GM20431 (cell line): ENCODE measurements around the gene MS4A6E.

Experiments used
- in situ Hi-C: fragments of 300-500 bp; cut with MseI, MboI; formaldehyde crosslinking; loops from one replicate; pipeline ENCODE4 v1.15.0; 2020; ENCODE audit warnings: low sequenced_read_pairs; ENCODE audit not compliant: unreplicated experiment

The MS4A6E gene

DNA sequence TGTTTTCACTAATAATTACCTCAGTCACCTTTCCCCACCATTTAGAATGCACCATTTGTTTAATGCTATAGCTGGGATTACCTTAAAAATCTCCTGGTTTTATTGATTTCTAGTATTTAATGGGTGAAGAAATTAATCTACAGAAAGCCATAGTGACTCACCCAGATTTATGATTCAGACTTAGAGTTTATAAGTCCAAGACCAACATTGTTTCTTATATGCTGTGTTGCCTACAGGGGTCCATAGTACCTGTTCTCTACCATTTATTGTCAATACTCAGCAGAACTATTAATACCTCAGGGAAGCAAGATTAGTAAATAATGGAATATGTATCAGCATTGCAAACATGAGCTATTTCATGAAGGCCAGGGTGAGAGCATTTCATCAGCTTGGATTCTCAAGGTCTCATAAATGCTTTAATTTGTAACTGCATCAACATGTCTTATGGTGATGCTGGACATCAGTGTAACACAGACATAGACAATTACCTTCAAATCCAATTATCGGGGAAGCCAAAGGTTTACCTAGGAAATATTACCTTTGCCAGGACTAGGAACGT is 43.3 kb downstream of the MS4A6E start:
- in situ Hi-C loops = no loop called here

DNA sequence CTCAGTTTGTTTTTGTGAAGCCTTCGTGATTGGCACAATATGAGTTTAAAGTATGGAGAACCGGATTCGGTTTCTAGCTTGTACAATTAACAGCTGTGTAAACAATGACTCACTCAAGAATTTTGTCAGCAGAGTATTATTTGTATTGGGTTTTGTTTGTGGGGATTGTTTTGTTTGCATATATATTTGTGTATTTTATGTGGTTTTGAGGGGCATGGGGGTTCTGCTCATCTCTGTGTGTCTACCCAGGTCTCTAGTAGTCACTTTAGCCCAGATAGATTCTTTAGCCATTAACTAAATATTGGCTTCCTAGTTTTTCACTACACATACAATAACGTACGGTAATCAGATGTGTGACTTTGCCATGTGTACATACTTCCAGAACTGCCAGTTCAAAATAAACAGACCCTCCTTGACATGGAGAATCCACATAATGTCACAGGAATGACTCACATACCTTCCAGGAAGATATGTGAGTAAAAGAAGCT is 43.8 kb downstream of the MS4A6E start:
- in situ Hi-C loops = no loop called here

GRCh38 chr11:60371386-60371785 is 44.3 kb downstream of the MS4A6E start:
- in situ Hi-C loops = no loop called here

DNA sequence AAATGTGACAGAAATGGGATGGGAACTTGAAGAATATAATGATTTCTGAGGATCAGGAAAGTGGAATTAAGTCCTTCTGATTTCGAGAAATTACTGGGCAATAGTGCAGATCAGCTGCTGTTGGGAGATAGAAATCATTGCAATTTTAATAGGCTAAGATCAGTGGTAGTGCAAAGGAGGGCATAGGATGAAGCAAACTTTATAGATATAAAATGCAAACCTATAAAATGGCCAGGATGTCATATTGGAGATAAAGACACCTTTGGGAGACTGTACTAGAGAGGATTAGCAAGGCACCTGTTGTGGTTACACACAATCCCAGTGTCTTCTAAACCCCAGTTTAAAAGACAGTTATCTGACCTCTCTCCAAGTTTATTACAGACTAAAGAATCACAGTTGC is 44.8 kb downstream of the MS4A6E start:
- in situ Hi-C loops = no loop called here

GRCh38 chr11:60372767-60373166 is 45.7 kb downstream of the MS4A6E start:
- in situ Hi-C loops = no loop called here

GRCh38 chr11:60375316-60375715 is 48.3 kb downstream of the MS4A6E start:
- in situ Hi-C loops = no loop called here

- in situ Hi-C loops = no loop called here
These were observed 49.5 kb downstream of the MS4A6E start for GRCh38 chr11:60376601-60377000.

GRCh38 chr11:60377401-60378136 is 50.5 kb downstream of the MS4A6E start:
- in situ Hi-C loops = no loop called here

DNA sequence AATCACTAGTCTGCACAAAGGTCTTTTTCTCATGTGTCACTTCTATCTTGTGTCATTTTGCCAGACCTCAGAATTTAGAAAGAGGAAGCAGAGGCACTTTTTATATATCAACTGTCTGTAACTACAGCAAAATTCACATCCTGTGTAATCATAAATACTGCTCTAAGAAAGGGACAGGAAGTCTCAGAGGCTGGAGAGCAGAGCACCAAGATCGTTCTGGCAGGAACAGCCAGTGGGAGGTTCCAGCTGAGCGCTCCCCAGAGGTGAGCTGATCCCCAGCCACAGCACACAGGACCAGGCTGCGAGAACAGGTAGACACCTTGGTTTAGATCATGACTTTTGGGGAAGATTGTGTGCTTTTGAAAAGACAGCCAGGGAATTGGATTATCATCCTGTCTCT is 51.3 kb downstream of the MS4A6E start, which contains the start of gene MS4A7:
Gene MS4A7 (plus strand): TSS at position 179 of the 400 bp plus-strand sequence. CDS start 4,610 bp downstream, outside the sequence.
- in situ Hi-C loops = no loop called here

DNA sequence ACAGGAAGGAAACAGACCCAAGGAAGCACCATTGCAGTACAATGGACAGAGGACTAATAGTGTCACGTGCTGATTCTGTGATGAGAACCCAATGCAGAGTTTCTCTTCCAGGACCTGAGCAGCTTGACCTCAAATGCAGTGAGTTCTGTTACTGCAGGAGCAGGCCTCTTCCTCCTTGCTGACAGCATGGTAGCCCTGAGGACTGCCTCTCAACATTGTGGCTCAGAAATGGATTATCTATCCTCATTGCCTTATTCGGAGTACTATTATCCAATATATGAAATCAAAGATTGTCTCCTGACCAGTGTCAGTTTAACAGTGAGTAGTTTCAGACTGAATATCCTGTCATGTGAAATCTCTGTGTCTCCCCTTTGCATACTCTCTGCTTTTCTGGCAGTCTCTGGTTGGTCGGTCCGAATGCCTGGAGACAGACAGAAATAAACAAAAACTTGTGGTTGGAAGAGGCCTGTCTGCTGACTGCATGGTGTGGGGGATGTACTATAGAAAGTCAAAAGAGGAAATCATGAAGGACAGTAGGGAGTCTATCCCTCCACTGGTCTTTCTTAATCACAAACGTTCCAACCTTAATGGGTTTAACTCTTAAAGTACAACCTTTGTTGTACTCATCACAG is 62.3 kb downstream of the MS4A6E start:
- in situ Hi-C loops = no loop called here

DNA sequence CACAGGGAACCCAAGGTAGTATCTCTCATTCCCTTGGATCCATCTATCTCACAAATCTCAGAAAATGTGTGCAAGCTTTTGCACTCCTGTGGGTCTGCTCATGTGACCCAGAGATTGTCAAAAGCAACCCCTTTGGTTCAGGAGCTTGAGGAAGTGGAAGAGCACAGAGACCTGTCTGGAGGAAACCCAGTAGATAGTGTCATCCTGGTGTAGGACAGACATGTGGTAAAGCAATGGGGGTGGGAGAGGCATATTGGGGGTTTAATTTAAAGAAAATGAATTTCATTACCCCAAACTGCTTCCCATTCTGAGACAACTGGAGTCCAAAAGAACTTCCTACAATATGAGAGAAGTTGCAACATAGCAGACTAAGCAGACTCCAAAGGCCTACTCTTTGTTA is 63.4 kb downstream of the MS4A6E start:
- in situ Hi-C loops = no loop called here
